CD14-positive monocyte (primary cell): ENCODE results near the gene GUSB. TPM values are rescaled to one million over a fixed set of nuclear protein-coding genes. Genes with fewer than 3 reads are reported as not detected.

Experiments
- DNase-seq, 3 donors: peaks; one replicate each; pipeline ENCODE4 v3.0.0-alpha.2; 2011 to 2022
- H2AFZ ChIP-seq: 2 replicates; pipeline ENCODE4 v1.6.0; 2012; ENCODE audit warnings: mild to moderate bottlenecking, low read depth, low read length, inconsistent platforms; ENCODE audit not compliant: insufficient read depth, poor library complexity, severe bottlenecking
- H3K27ac ChIP-seq, 2 donors: 1 replicate in 1 of 2; 2 replicates in 1 of 2; pipeline ENCODE4 v1.5.1; 2012 to 2013; ENCODE audit warnings: low read length in 2 of 2, control low read depth in 1 of 2, inconsistent platforms in 1 of 2, low read depth in 1 of 2, mild to moderate bottlenecking in 1 of 2
- H3K27me3 ChIP-seq, 2 donors: one replicate each; pipeline versions ENCODE4 v1.6.0 to v1.6.1; 2011 to 2013; ENCODE audit warnings: low read length in 2 of 2; ENCODE audit not compliant: control insufficient read depth in 2 of 2, insufficient read depth in 2 of 2
- H3K36me3 ChIP-seq, 2 donors: replicated peaks in 1 of 2; 1 replicate in 1 of 2; 2 replicates in 1 of 2; pipeline versions ENCODE4 v1.5.1 to v1.6.1; 2012 to 2013; ENCODE audit warnings: low read length in 2 of 2, control low read depth in 1 of 2, inconsistent platforms in 1 of 2, mild to moderate bottlenecking in 1 of 2; ENCODE audit not compliant: insufficient read depth in 2 of 2, control insufficient read depth in 1 of 2
- H3K4me1 ChIP-seq, 2 donors: 1 replicate in 1 of 2; 2 replicates in 1 of 2; pipeline versions ENCODE4 v1.5.1 to v1.6.1; 2012 to 2013; ENCODE audit warnings: low read length in 2 of 2, control low read depth in 1 of 2, inconsistent platforms in 1 of 2, mild to moderate bottlenecking in 1 of 2, moderate library complexity in 1 of 2; ENCODE audit not compliant: insufficient read depth in 2 of 2, control insufficient read depth in 1 of 2
- H3K4me2 ChIP-seq: replicated peaks from 2 replicates; pipeline ENCODE3; 2012; ENCODE audit warnings: low read length, moderate library complexity, mild to moderate bottlenecking; ENCODE audit not compliant: poor library complexity, severe bottlenecking; ENCODE audit errors: extremely low read depth
- H3K4me3 ChIP-seq, 3 experiments: fragments of 200-600 bp in 1 of 3; sonication (generic) in 1 of 3; replicated peaks in 1 of 3; 1 replicate in 2 of 3; 2 replicates in 1 of 3; pipeline ENCODE4 v1.5.1; 2011 to 2013; ENCODE audit warnings: low read length in 3 of 3, mild to moderate bottlenecking in 3 of 3, control low read depth in 2 of 3, low read depth in 2 of 3, inconsistent platforms in 1 of 3, moderate library complexity in 1 of 3
- H3K79me2 ChIP-seq: 2 replicates; pipeline ENCODE4 v1.6.0; 2012; ENCODE audit warnings: mild to moderate bottlenecking, control low read depth, inconsistent platforms, low read length, moderate library complexity; ENCODE audit not compliant: insufficient read depth
- H3K9ac ChIP-seq: 2 replicates; pipeline ENCODE4 v1.6.0; 2017; ENCODE audit warnings: low read length, mild to moderate bottlenecking; ENCODE audit not compliant: insufficient read depth, poor library complexity, severe bottlenecking
- H3K9me3 ChIP-seq, 2 donors: replicated peaks in 1 of 2; 1 replicate in 1 of 2; 2 replicates in 1 of 2; pipeline versions ENCODE4 v1.5.1 to v1.6.1; 2012 to 2013; ENCODE audit warnings: low read length in 2 of 2, control low read depth in 1 of 2; ENCODE audit not compliant: control insufficient read depth in 1 of 2, insufficient read depth in 1 of 2
- H4K20me1 ChIP-seq: 2 replicates; pipeline ENCODE4 v1.6.0; 2012; ENCODE audit warnings: mild to moderate bottlenecking, low read length, control low read depth, moderate library complexity; ENCODE audit not compliant: insufficient read depth
- H3K27ac Mint-ChIP-seq, 7 donors: one replicate each; pipeline ENCODE4 v1.8.0; 2020; ENCODE audit warnings: mild to moderate bottlenecking in 7 of 7, mixed read lengths in 7 of 7, moderate library complexity in 6 of 7, inconsistent platforms in 2 of 7
- H3K27me3 Mint-ChIP-seq, 3 donors: one replicate each; pipeline ENCODE4 v1.8.0; 2021 to 2022; ENCODE audit warnings: low read depth in 3 of 3, mild to moderate bottlenecking in 3 of 3, mixed read lengths in 3 of 3, moderate library complexity in 3 of 3, inconsistent platforms in 1 of 3
- H3K36me3 Mint-ChIP-seq, 2 donors: one replicate each; pipeline ENCODE4 v1.8.0; 2020; ENCODE audit warnings: mixed read lengths in 2 of 2, inconsistent platforms in 1 of 2, mild to moderate bottlenecking in 1 of 2
- H3K4me1 Mint-ChIP-seq: one replicate; pipeline ENCODE4 v1.8.0; 2020; ENCODE audit warnings: mild to moderate bottlenecking, mixed read lengths
- H3K4me3 Mint-ChIP-seq, 2 donors: one replicate each; pipeline ENCODE4 v1.8.0; 2020; ENCODE audit warnings: mild to moderate bottlenecking in 2 of 2, mixed read lengths in 2 of 2, moderate library complexity in 1 of 2
- H3K9me3 Mint-ChIP-seq, 7 donors: one replicate each; pipeline ENCODE4 v1.8.0; 2020 to 2022; ENCODE audit warnings: mixed read lengths in 7 of 7, mild to moderate bottlenecking in 6 of 7, moderate library complexity in 6 of 7, inconsistent platforms in 2 of 7
- CTCF ChIP-seq: fragments of 200-600 bp; IDR thresholded peaks from one replicate; pipeline ENCODE4 v1.8.0; 2022; ENCODE audit warnings: antibody characterized with exemption, mild to moderate bottlenecking
- WGBS: methylation state at CpG from one replicate; pipeline ENCODE4 v1.1.5; 2013; ENCODE audit warnings: missing lambda C conversion rate; ENCODE audit not compliant: insufficient coverage; 5-methylcytosine and 5-hydroxymethylcytosine counted together
- intact Hi-C, 2 donors: fragments of 100-400 bp; cut with micrococcal nuclease; formaldehyde crosslinking; loops; one replicate each; pipeline versions ENCODE4 v1.15.0 to v1.15.1; 2023
- polyA plus RNA-seq, 3 donors: library from polyadenylated mRNA; depleted of rRNA in 1 of 3; unstranded in 2 of 3; stranded (reverse) in 1 of 3; fragments of 300-500 nt in 2 of 3; fragments of >200 nt in 1 of 3; fragmentation: Illumina TruSeq in 2 of 3; gene quantifications; 1 replicate in 2 of 3; 2 replicates in 1 of 3; pipeline ENCODE4 v1.2.3, GENCODE V29; 2012 to 2021

The GUSB gene
- polyA plus RNA-seq, 3 donors: 113 to 121 (median 115) TPM

GRCh38 chr7:65978891-65979582 is 3.0 kb downstream of the GUSB start:
- no peaks in the 10 kb centered on the region for H3K9me3 ChIP-seq
- H2AFZ ChIP-seq: no peak overlapping the region
- Mint-ChIP-seq H3K9me3 (no peaks in the 10 kb centered on the region), H3K4me3 (no peak overlapping the region), H3K27ac (peak overlapping the region; percentile 75 to 99 (median 92)), H3K36me3 (peaks cover 31 to 51% of the 10 kb centered on the region in 2 donors), H3K27me3 (no peaks in the 10 kb centered on the region), H3K4me1 (peaks cover 7% of the 10 kb centered on the region)
- H3K27me3 ChIP-seq: no peaks in the 10 kb centered on the region
- intact Hi-C loops: no loop called here
- peaks cover 8% of the 10 kb centered on the region for H4K20me1 ChIP-seq
- no peak overlapping the region for H3K4me3 ChIP-seq
- peak overlapping the region; percentile 96 for H3K27ac ChIP-seq
- 99% methylated on average over 9 of the region's 18 CpGs for WGBS
- no peak overlapping the region for H3K4me2 ChIP-seq
- H3K79me2 ChIP-seq: peaks cover 42% of the 10 kb centered on the region
- no peak for TF ChIP-seq CTCF
- H3K4me1 ChIP-seq: peaks cover 21 to 32% of the 10 kb centered on the region in 2 donors
- no peak for DNase-seq
- H3K36me3 ChIP-seq: peaks cover 40 to 45% of the 10 kb centered on the region in 2 donors
- no peak overlapping the region for H3K9ac ChIP-seq

- H3K9me3 ChIP-seq: no peaks in the 10 kb centered on the region
- 93% methylated on average over 7 of the region's 16 CpGs for WGBS
- Mint-ChIP-seq H3K9me3 (no peaks in the 10 kb centered on the region), H3K4me1 (peaks cover 7% of the 10 kb centered on the region), H3K36me3 (peaks cover 50 to 74% of the 10 kb centered on the region in 2 donors), H3K27me3 (no peaks in the 10 kb centered on the region), H3K4me3 (no peak overlapping the region), H3K27ac (peak overlapping the region in 3 of 7 donors; percentile 23 to 77 (median 74))
- peaks cover 15 to 21% of the 10 kb centered on the region in 2 donors for H3K4me1 ChIP-seq
- H3K79me2 ChIP-seq: peaks cover 36% of the 10 kb centered on the region
- no peak overlapping the region for H3K4me2 ChIP-seq
- peaks cover 10% of the 10 kb centered on the region for H4K20me1 ChIP-seq
- H3K36me3 ChIP-seq: peaks cover 63 to 68% of the 10 kb centered on the region in 2 donors
- DNase-seq: no peak
- no peak overlapping the region for H3K4me3 ChIP-seq
- no peak overlapping the region for H2AFZ ChIP-seq
- no peak for TF ChIP-seq CTCF
- no peak overlapping the region for H3K27ac ChIP-seq
- H3K27me3 ChIP-seq: no peaks in the 10 kb centered on the region
- no peak overlapping the region for H3K9ac ChIP-seq
- intact Hi-C loops: no loop called here
These were observed 5.3 kb downstream of the GUSB start for GRCh38 chr7:65976659-65977196.
